Measurements from ENCODE around the gene PTPRA.

Gene PTPRA

GRCh38 chr20:2851086-2851485 is 22.2 kb upstream of the PTPRA start:
- no peak for DNase-seq

GRCh38 chr20:2858591-2858990 is 14.7 kb upstream of the PTPRA start:
- no peak for DNase-seq

GRCh38 chr20:2859330-2860121 is 13.8 kb upstream of the PTPRA start:
- no peak for DNase-seq

GRCh38 chr20:2864626-2865025 is 8.7 kb upstream of the PTPRA start:
- DNase-seq: no peak

GRCh38 chr20:2865101-2865500 is 8.2 kb upstream of the PTPRA start:
- no peak for DNase-seq

- no peak for DNase-seq
These were observed 7.7 kb upstream of the PTPRA start for GRCh38 chr20:2865630-2866029.

GRCh38 chr20:2866236-2866635 is 7.0 kb upstream of the PTPRA start:
- DNase-seq: no peak

- no peak for DNase-seq
These were observed 6.0 kb upstream of the PTPRA start for GRCh38 chr20:2867081-2867864.

- DNase-seq: no peak
These were observed 3.9 kb upstream of the PTPRA start for GRCh38 chr20:2869381-2869780.

GRCh38 chr20:2871111-2871465 is 2.2 kb upstream of the PTPRA start:
- no peak for DNase-seq

- DNase-seq: peak; percentile 7
These were observed 1.4 kb upstream of the PTPRA start for GRCh38 chr20:2871661-2872458.

- DNase-seq: peak; percentile 65
These were observed 747 bp upstream of the PTPRA start for GRCh38 chr20:2872459-2873009.

- peak; percentile 56 for DNase-seq
These were observed 413 bp downstream of the PTPRA start for GRCh38 chr20:2873747-2874041.

- no peak for DNase-seq
These were observed 1.2 kb downstream of the PTPRA start for GRCh38 chr20:2874456-2874855.

- no peak for DNase-seq
These were observed 2.5 kb downstream of the PTPRA start for GRCh38 chr20:2875690-2876203.

GRCh38 chr20:2878515-2878914 is 5.2 kb downstream of the PTPRA start:
- DNase-seq: no peak

GRCh38 chr20:2879146-2879545 is 5.9 kb downstream of the PTPRA start:
- DNase-seq: no peak

GRCh38 chr20:2880650-2881049 is 7.4 kb downstream of the PTPRA start:
- no peak for DNase-seq

- DNase-seq: no peak
These were observed 10.7 kb downstream of the PTPRA start for GRCh38 chr20:2883726-2884637.

- DNase-seq: no peak
These were observed 14.4 kb downstream of the PTPRA start for GRCh38 chr20:2887715-2888114.

- DNase-seq: no peak
These were observed 15.1 kb downstream of the PTPRA start for GRCh38 chr20:2888224-2888955.
